Measurements from ENCODE around the gene VSIG2.

VSIG2 gene

GRCh38 chr11:124793466-124794278, 41.6 kb upstream of the VSIG2 start:
- DNase-seq (ENCODE audit: low read depth in 1 of 2, low spot score in 1 of 2), result peak; percentile 26 to 48

DNA sequence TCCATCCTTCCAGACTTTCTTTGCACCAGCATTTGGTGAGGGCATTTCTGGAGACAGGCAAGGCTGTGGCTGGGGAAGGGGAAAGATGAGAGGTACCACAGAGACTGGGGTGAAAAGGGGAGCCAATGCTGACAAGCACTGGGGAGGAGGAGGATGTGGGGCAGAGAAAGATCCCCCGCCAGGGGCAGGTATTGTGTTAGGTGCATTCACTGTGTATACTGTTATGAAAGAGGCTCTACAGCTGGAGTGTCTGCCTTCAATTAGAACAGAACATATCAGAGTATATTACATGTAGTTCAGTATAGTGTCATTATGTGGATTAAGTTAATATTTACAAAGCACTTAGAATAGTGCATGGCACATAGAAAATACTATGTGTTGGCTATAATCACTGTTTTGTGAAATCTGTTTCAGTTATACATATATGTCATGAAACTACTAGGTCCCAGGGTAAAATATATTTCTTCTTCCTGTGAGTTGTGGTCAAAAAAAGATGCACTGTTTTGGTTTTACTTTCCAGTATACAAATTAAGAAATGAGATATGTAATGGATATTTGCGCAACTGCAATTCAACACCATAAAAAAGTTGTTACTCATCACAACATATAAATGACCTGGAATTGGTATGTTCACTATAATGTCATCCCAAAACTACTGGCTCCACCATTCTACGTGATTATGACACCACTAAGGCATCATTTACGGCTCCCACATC, 39.7 kb upstream of the VSIG2 start:
- DNase-seq (ENCODE audit: low read depth in 1 of 2, low spot score in 1 of 2), result no peak
- TF ChIP-seq GABPA (IDR thresholded peaks at IDR 0.05; ENCODE audit: low read depth) (no peak), POLR2AphosphoS5 (IDR thresholded peaks at IDR 0.05; ENCODE audit: low read depth) (no peak), SPI1 (IDR thresholded peaks at IDR 0.05; ENCODE audit: borderline replicate concordance, low read depth) (no peak), CTCF (IDR thresholded peaks at IDR 0.05; ENCODE audit: insufficient read depth, low read length) (no peak)
- TF ChIP-seq, protein P1, sequence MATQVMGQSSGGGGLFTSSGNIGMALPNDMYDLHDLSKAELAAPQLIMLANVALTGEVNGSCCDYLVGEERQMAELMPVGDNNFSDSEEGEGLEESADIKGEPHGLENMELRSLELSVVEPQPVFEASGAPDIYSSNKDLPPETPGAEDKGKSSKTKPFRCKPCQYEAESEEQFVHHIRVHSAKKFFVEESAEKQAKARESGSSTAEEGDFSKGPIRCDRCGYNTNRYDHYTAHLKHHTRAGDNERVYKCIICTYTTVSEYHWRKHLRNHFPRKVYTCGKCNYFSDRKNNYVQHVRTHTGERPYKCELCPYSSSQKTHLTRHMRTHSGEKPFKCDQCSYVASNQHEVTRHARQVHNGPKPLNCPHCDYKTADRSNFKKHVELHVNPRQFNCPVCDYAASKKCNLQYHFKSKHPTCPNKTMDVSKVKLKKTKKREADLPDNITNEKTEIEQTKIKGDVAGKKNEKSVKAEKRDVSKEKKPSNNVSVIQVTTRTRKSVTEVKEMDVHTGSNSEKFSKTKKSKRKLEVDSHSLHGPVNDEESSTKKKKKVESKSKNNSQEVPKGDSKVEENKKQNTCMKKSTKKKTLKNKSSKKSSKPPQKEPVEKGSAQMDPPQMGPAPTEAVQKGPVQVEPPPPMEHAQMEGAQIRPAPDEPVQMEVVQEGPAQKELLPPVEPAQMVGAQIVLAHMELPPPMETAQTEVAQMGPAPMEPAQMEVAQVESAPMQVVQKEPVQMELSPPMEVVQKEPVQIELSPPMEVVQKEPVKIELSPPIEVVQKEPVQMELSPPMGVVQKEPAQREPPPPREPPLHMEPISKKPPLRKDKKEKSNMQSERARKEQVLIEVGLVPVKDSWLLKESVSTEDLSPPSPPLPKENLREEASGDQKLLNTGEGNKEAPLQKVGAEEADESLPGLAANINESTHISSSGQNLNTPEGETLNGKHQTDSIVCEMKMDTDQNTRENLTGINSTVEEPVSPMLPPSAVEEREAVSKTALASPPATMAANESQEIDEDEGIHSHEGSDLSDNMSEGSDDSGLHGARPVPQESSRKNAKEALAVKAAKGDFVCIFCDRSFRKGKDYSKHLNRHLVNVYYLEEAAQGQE (IDR thresholded peaks at IDR 0.05; ENCODE audit: insufficient replicate concordance, low read depth), result no peak
- Histone ChIP-seq H3K27me3 (ENCODE audit: insufficient read depth, poor library complexity, severe bottlenecking) (no peaks in the 10 kb centered on the region), H3K27ac (replicated peaks) (no peak overlapping the region), H3K4me3 (replicated peaks; ENCODE audit: insufficient read depth, low read length) (no peak overlapping the region)

More at GRCh38 chr11:124793466-124794278, 41.6 kb upstream of the VSIG2 start:
- H3K27ac ChIP-seq (replicated peaks), result no peak overlapping the region
- TF ChIP-seq, protein P1 (IDR thresholded peaks at IDR 0.05; ENCODE audit: insufficient replicate concordance, low read depth), result no peak
- TF ChIP-seq CTCF (IDR thresholded peaks at IDR 0.05; ENCODE audit: insufficient read depth, low read length), result peak; percentile 54
- H3K4me3 ChIP-seq (replicated peaks; ENCODE audit: insufficient read depth, low read length), result no peak overlapping the region
- peaks cover under 1% of the 10 kb centered on the region for H3K27me3 ChIP-seq (ENCODE audit: insufficient read depth, poor library complexity, severe bottlenecking)

- no peak for TF ChIP-seq CTCF (IDR thresholded peaks at IDR 0.05; ENCODE audit: insufficient read depth, low read length)
- TF ChIP-seq, protein P1 (IDR thresholded peaks at IDR 0.05; ENCODE audit: insufficient replicate concordance, low read depth), result no peak
- no peak for TF ChIP-seq GABPA (IDR thresholded peaks at IDR 0.05; ENCODE audit: low read depth)
- no peak for TF ChIP-seq SPI1 (IDR thresholded peaks at IDR 0.05; ENCODE audit: borderline replicate concordance, low read depth)
- TF ChIP-seq POLR2AphosphoS5 (IDR thresholded peaks at IDR 0.05; ENCODE audit: low read depth), result no peak
- no peak for DNase-seq (ENCODE audit: low read depth in 1 of 2, low spot score in 1 of 2)
- Histone ChIP-seq H3K27ac (replicated peaks) (no peak overlapping the region), H3K27me3 (ENCODE audit: insufficient read depth, poor library complexity, severe bottlenecking) (no peaks in the 10 kb centered on the region), H3K4me3 (replicated peaks; ENCODE audit: insufficient read depth, low read length) (no peak overlapping the region)
Measured at GRCh38 chr11:124788521-124788920, 36.5 kb upstream of the VSIG2 start.

All from HL-60 (cell line).